Stimulated activated CD8-positive, alpha-beta memory T cell treated with anti-CD3 and anti-CD28 coated beads, Interleukin-7, amount 100 ng/mL, for 4 hours (primary cell): ENCODE measurements around the gene ITGB2.
"Not testable (repeated sequence)": the region's sequence is repeated elsewhere in the genome, so short reads cannot be mapped to it uniquely, and the experiment has no call there.

Experiments
- DNase-seq, 2 donors: peaks; one replicate each; pipeline ENCODE4 v3.0.0-alpha.2; 2020; ENCODE audit warnings: low read depth in 2 of 2

Gene ITGB2

DNA sequence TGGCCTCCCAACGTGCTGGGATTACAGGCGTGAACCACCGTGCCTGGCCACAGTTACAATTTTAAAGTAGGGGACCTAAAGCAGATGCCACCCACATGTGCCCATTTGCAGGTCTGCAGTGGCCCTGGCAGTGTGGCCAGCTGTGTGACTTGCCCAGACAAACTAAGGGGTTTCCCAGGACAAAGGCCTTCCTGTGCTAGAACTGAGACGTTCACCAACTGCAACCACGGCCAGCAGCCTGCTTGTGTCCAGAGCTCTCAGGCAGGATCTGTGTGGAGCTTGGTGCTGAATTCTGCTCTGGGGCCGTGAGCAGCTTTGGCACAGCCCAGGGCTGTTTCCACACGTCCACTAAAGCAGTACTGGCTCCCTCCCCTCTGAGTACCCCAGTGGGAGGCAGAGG is 36.6 kb downstream of the ITGB2 start:
- no peak for DNase-seq

DNA sequence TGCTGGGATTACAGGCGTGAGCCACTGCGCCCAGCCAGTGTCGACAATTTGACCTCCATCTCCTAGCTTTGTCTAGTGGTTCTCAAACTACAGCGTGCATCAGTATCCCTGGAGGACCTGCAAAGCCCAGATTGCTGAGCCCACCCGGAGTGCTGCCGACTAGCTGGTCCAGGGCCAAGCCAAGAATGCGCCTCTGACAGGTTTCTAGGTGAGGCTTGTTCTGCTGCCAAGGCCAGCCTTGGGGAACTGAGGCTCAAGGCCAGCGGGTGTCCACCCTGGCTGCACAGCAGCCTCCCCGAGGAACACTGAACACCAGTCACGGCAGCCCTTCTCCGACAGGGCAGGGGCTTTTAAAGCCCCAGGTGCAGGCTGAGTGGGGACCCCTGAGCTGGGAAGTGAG is 37.4 kb downstream of the ITGB2 start:
- no peak for DNase-seq

DNA sequence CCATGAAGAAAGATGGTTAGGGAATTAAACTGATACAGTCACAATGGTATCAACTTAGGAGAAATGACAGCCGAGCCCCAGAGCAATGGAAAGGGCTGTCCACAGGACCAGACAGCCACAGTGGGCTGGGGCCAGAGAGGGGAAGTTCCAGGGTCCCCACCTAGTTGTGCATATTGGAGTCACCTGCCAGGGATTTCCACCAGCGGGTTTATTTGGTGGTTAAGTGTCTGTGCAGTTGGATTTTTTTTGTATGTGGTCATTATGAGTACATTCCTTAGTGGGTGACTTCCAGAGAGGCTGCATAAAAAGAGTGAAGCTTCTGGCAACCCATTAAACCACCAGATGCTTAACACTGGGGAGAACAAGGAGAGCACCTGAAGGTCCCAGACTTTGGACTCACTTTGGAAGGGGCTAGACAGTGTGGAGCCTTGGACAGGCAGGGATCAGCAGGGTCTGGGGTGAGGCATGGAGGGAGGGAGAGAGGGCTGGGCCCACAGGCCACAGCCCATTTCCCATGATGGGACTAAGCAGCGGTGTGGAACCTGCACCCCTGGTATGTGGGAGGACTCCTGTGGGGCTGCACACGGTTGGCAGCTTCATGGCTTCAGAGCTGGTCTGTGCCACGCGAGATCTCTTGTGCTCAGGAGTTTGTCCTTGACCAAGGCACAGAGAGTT is 39.4 kb downstream of the ITGB2 start:
- DNase-seq: no peak

DNA sequence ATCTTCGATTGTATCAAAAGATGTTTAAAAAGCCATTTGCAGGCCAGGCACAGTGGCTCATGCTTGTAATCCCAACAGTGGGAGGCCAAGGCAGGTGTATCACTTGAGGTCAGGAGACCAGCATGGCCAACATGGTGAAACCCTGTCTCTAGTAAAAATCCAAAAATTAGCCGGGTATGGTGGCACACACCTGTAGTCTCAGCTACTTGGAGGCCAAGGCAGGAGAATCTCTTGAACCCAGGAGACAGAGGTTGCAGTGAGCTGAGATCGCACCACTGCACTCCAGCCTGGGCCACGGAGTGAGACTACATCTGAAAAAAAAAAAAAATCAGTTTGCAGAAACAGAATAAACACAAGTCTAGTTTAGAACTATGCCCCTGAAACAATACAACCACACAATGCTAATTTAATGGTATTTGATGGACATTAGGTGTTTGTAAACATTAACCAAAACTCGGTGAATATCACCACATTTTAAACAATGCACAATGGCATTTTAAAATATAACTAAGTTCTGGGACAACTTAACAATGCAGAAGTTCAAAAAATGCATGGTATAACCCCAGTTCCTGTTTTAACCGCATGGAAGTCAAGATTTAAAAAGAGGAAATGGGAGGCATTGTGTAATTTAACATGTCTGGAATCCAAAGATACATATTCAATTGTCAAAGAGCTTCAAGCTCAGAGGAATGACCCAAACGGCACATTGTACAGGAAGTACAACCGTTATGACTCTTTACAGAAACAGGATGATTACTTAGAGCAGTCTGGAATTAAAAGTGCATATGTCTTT is 40.1 kb downstream of the ITGB2 start:
- no peak for DNase-seq

DNA sequence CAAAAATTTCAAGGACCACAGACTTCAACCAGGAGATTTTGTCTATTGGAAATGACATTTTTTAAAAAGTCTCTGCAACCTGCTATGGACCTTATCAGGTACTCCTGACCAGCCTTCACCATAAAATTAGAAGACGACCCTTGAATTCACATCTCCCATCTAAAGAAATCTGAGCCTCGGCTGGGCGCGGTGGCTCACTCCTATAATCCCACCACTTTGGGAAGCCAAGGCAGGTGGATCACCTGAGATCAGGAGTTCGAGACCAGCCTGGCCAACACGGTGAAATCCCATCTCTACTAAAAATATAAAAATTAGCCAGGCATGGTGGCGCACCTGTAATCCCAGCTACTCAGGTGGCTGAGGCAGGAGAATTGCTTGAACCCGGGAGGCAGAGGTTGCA is 41.5 kb downstream of the ITGB2 start:
- DNase-seq: not testable (repeated sequence)

DNA sequence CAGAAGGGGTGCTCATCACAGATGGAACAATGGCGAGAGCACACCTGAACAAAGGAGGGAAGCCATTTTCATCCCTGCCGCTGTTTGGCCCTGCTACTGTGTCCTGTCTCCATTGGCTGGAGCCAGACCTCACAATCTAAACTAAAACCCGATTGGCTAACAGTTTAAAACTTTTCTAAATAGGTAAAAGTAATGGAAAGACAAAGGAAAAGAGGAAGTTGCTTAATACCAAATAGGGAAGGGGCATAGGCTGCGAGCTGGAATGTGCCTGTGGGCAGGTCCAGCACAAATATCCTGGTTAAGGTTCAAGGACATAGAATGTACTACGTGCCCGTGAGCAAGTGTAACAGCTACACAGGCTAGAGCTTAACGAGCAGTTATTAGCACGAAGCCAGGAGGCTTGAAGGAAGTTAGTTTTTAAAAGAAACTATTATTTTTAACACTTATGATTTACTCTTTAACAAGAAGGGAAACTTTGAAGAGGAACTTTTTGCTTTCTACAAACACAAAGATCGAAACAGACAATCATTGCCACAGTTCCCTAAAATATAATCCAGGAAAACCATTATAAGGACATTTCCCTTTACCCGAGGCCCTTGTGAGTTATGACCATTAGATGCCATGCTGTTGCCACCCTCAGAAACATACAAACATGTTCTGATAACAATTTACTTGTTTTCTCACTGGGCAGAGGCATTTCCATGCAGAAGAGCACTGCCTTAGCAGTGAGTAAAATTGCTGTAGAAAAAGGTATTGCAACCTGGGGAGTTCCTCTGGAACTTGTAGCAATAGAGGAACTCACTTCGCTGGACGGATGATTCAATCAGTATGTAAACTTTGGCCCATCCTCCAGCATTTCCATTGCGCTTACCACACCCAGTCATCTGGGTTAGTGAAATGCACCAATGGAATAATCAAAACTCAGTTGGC is 42.4 kb downstream of the ITGB2 start:
- no peak for DNase-seq

DNA sequence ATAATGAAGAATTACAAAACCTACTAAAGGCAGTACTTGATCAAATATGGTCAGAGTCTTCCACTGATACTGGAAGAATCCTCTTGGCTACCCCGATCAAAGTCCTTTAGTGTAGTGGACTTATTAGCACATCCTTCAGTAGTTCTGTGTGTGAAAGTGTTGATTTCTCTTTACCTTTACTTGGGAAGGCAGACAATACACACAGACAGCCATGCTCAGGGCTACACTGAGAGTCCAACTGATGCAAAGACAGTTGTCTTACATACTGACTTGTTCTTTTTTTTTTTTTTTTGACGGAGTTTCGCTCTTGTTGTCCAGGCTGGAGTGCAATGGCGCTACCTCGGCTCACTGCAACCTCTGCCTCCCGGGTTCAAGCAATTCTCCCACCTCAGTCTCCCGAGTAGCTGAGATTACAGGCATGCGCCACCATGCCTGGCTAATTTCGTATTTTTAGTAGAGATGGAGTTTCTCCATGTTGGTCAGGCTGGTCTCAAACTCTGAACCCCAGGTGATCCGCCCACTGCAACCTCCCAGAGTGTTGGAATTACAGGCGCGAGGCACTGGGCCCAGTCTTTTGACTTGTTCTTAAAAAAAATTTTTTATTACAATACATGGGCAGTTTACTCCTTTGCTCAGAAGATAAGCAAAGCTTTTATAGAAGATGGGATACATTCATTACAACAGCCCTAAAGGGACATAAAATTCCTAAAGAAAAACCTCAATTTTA is 43.7 kb downstream of the ITGB2 start:
- no peak for DNase-seq

DNA sequence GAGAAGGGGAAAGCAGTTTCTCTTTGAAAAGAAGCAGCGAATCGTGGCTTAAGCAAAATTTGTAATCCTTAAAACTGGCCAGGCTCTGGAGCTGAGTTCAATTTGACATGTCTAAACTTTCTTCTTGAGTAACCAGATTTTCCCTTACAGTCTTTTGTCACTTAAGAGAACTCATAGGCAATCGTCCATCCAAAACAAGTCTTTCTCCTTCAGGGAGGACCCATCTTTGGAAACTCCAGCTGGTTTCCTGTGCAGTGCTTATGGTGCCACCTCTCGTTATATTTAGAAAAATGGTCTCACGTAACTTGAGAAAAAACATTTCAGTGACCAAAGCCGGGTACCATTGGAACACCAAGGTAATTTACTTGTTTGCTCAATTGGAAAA is 45.4 kb downstream of the ITGB2 start:
- no peak for DNase-seq

DNA sequence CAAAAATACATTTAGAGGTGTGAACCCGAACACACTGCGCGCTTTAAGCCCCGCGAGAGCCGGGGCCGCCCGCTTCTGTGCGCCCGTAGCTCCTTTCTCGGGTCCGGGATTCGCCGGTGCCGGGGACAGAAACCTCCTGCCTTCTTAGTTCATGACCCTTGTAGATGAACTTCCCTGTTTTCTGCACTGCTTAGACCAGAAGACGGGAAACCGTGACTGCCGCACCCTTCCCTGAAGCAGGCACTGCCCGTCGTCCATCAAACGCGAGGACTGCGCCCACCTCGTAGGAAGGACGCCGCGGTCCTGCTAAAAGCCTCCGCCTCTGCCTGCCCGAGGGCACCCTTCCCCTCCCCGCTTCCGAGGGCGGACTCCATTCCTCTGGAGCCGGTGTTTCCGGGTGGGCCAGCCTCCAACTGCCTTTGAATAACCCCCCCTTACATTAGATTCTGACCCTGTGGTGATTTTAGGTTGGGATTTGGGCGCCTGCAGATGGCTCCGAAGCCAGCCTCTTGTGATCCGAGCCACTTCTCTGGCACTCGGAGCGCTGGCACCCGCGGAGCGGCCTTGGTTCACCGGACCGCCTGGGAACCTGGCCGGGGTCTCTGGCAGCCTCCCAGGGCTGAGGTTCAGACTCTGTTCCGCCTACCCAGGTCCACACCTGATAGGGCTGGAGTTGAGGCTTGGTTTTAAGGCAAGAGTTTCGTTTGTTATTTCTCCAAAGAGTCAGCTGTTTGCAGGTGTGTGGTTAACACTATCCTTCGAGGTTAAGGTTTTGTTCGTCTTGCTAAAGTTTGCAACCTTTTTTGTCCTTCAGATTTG is 46.0 kb downstream of the ITGB2 start:
- no peak for DNase-seq

DNA sequence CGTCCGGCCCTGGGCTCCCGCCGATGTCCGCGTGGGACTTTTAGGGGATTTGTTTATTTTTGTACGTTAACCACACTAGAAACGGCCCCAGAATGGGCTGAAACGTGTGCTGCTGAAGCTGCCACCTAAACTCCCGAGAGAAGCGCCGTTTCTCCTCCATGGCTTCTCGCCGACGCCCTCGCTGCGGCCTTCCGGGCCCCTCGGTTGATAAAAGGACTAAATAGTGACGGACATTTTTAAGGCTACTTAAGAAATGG is 46.5 kb downstream of the ITGB2 start:
- DNase-seq: no peak

DNA sequence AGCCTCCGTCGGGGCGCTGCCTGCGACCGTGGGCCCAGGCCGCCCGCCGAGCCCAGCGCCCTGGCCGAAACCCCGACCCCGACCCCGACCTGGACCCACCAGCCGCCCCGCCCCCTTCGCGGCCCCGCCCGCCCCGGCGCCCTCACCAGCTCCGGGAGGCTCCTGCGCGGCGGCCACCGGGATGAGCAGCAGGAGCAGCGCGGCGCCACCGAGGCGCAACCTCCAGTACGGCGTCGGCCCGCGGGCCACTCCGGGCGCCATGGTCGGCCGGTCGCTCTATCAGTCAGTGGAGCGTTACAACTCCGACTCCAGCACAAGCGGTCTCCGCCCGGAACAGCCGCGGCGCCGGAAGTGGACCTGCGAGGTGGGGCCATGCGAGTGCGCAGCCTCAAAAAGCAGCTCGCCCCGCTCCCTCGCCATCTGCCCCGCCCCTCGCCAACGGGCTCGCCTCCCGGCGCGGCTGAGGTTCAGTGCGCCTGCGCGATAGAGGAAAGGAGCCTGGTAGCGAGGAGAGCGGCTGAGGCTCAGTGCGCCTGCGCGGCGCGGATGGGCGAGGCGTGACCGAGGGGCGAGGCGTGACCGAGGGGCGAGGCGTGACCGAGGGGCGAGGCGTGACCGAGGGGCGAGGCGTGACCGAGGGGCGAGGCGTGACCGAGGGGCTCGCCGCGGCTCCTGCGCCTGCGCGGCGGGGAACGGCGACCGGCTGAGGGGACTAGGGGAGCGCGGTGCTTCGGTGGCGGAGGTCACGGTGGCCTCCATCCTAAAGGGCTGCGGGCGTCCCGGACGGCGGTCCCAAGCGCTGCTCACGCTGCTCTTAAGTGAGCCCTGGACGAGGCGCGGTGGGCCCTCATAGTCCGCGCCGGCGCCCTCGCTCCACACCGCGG is 47.1 kb downstream of the ITGB2 start, which contains the start of gene PTTG1IP:
TSS of gene PTTG1IP (minus strand) at position 335 of the 884 bp plus-strand sequence. CDS start at position 261, 74 bp downstream.
- DNase-seq: peak; percentile 97 to 99

DNA sequence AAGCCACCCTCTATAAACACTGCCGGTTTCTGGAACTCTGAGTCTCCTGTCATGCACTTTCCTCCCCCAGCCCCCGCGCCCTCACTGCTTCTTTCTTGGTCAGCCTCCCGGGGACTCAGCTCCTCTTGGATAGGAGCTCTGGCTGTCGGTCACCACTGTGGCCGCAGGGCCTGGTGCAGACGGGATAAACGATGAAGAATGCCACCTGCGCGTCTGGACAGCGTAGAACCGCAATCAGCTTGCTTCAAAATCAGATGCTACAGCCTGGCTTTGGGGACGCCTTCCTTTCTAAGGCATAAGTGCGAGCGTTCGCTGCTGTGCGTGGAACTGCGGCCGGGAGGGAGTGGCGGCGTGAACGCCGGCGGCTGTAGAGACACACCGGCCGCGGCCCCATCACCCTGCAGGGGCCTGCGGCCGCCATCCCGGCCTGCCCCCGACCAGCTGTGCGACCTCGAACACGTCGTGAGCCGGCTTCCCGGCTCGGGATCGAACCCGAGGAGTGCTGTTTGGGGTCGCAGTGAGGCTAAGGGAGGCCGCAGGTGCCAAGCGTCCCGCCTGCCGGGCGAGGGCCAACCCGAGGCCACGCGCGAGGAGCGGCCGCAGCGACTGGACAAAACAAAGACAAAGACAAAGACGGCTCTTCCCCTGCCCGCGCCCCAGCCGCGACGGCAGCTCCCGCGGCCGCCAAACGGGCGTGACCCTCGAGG is 47.9 kb downstream of the ITGB2 start:
- DNase-seq: no peak

DNA sequence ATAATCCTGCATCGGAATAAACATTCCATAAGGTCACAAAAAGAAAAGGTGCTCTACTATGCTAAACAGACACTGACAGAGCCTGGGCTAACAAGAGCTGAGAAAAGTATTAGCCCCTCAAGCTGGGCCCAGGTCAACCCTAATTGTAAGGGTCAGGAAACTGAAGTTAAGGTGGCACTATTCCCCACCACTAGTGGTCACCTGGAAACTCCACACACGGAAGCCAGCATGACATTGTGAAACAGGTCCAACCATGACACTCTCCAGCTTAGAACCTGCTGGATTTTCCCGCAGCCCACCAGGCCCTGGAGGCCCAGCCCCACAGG is 48.4 kb downstream of the ITGB2 start:
- DNase-seq: no peak

DNA sequence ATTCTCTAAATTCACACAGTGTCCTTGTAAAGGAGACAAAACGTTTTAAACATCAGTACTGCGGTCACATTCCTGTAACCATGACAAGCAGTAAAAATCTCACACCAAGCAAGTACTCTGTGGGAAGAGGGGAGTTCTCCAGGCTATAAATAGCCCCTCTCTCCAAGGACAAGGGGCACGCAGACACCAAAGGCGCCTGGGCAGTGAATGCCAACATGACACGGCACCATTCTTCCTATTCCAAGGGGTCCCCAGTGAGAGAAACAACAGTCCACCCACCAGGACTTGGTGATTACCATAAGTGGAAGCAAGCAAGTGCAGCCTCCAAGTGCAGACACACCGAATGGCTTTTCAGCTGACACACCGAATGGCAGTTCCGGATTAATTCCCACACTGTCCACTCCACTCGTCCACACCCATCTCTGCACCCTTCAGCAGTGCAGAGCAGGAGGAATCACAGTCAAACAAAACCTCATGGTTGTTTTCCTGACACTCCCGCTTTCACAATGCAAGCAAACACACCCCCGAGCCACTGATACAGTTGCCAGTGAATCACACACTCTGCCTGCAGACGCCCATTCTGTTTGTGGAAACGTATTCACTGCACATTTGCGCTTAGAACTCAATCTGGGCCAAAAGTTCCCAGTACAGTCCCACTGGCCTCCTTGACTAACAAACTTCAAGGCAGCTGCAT is 49.0 kb downstream of the ITGB2 start:
- no peak for DNase-seq

DNA sequence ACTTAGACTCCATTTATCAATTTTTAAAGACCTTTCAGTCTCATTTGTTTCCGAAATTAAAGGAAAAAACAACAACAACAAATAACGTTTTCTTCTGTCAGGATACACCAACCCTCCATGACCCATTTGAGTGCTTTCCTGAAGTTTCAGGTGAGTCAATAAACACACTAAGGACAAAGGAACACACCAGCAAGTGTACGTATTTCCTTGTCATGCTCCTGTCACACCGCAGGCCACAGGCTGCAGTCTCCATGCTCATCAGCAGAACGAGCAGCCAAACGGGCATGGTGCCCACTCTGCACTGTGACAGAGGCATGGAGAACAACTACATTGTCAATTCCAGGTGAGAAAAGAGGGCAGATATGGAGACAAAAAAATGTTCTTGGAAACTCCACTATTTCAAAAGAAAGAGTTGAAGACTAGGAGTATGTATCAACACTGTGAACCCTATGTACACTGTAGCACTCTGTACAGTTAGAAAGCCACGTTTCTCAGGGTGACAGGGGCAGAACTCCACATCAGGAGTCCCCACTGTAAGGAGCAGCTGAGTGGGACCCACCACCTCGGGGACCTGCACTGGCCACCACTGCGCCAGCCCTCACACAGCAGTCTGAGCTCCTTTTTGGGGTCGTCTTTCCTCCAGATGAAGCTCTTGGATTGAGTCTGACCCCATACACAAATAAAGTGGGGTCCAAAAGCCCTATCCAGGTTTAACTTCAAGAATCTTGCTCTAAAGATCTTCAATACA is 49.8 kb downstream of the ITGB2 start:
- DNase-seq: no peak

DNA sequence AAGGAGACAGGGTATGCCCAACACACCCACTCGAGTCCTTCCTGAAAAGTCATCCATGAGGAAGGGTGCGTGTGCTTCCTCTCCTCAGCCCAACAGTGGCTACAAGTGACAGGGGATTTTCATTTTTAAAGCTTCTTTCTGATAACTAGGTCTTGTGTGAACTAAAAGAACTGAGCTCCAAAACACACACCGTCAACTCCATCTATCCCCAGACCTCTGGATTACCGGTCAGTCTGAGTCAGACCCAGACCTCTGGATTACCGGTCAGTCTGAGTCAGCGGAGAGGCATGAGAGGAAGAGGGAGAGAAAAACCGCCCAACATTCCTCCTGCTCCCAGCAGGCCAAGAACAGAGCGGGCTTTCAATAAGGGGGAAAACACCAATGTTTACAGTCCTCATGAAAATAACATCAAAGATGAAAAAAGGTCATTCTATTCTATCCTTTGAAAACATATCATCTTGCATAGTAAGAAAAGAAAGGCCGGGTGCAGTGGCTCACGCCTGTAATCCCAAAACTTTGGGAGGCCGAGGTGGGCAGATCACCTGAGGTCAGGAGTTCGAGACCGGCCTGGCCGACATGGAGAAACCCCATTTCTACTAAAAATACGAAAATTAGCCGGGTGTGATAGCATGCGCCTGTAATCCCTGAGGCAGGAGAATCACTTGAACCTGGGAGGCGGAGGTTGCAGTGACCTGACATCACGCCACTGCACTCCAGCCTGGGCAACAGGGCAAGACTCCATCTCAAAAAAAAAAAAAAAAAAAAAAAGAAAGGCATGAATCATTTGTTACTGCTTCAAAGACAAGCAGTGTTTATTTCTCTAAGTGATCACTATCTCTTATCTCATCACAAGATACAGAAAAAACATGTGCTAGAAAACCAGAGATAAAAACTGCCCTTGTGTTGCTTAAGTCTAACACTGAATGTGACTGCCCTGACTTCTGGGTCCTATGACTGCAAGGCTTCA is 50.6 kb downstream of the ITGB2 start:
- DNase-seq: no peak

DNA sequence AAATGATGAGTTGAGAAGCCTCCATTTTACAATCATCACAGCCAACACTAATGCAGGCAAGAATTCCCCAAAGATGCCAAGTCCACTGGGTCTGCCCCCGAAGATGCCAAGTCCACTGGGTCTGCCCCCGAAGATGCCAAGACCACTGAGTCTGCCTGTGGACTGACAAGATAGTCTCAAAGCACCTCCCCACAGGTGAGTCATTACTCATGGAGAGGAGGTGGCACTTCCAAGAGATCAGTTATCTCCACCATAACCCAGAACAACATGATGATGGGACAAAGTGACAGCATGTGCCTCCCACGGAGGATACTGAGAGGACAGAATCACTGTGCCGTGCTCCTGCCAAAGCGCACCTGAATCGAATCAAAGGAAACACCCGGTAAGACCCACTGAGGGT is 52.0 kb downstream of the ITGB2 start:
- DNase-seq: no peak
